CD14-positive monocyte (primary cell): ENCODE data around the gene ITPK1. TPM values are rescaled to one million over a fixed set of nuclear protein-coding genes. Genes with fewer than 3 reads are reported as not detected.

Experiments used
- DNase-seq, 3 donors: peaks; one replicate each; pipeline ENCODE4 v3.0.0-alpha.2; 2011 to 2022
- H2AFZ ChIP-seq: 2 replicates; pipeline ENCODE4 v1.6.0; 2012; ENCODE audit warnings: mild to moderate bottlenecking, low read depth, low read length, inconsistent platforms; ENCODE audit not compliant: insufficient read depth, poor library complexity, severe bottlenecking
- H3K27ac ChIP-seq, 2 donors: 1 replicate in 1 of 2; 2 replicates in 1 of 2; pipeline ENCODE4 v1.5.1; 2012 to 2013; ENCODE audit warnings: low read length in 2 of 2, control low read depth in 1 of 2, inconsistent platforms in 1 of 2, low read depth in 1 of 2, mild to moderate bottlenecking in 1 of 2
- H3K27me3 ChIP-seq, 2 donors: one replicate each; pipeline versions ENCODE4 v1.6.0 to v1.6.1; 2011 to 2013; ENCODE audit warnings: low read length in 2 of 2; ENCODE audit not compliant: control insufficient read depth in 2 of 2, insufficient read depth in 2 of 2
- H3K36me3 ChIP-seq, 2 donors: replicated peaks in 1 of 2; 1 replicate in 1 of 2; 2 replicates in 1 of 2; pipeline versions ENCODE4 v1.5.1 to v1.6.1; 2012 to 2013; ENCODE audit warnings: low read length in 2 of 2, control low read depth in 1 of 2, inconsistent platforms in 1 of 2, mild to moderate bottlenecking in 1 of 2; ENCODE audit not compliant: insufficient read depth in 2 of 2, control insufficient read depth in 1 of 2
- H3K4me1 ChIP-seq, 2 donors: 1 replicate in 1 of 2; 2 replicates in 1 of 2; pipeline versions ENCODE4 v1.5.1 to v1.6.1; 2012 to 2013; ENCODE audit warnings: low read length in 2 of 2, control low read depth in 1 of 2, inconsistent platforms in 1 of 2, mild to moderate bottlenecking in 1 of 2, moderate library complexity in 1 of 2; ENCODE audit not compliant: insufficient read depth in 2 of 2, control insufficient read depth in 1 of 2
- H3K4me2 ChIP-seq: replicated peaks from 2 replicates; pipeline ENCODE3; 2012; ENCODE audit warnings: low read length, moderate library complexity, mild to moderate bottlenecking; ENCODE audit not compliant: poor library complexity, severe bottlenecking; ENCODE audit errors: extremely low read depth
- H3K4me3 ChIP-seq, 3 experiments: fragments of 200-600 bp in 1 of 3; sonication (generic) in 1 of 3; replicated peaks in 1 of 3; 1 replicate in 2 of 3; 2 replicates in 1 of 3; pipeline ENCODE4 v1.5.1; 2011 to 2013; ENCODE audit warnings: low read length in 3 of 3, mild to moderate bottlenecking in 3 of 3, control low read depth in 2 of 3, low read depth in 2 of 3, inconsistent platforms in 1 of 3, moderate library complexity in 1 of 3
- H3K79me2 ChIP-seq: 2 replicates; pipeline ENCODE4 v1.6.0; 2012; ENCODE audit warnings: mild to moderate bottlenecking, control low read depth, inconsistent platforms, low read length, moderate library complexity; ENCODE audit not compliant: insufficient read depth
- H3K9ac ChIP-seq: 2 replicates; pipeline ENCODE4 v1.6.0; 2017; ENCODE audit warnings: low read length, mild to moderate bottlenecking; ENCODE audit not compliant: insufficient read depth, poor library complexity, severe bottlenecking
- H3K9me3 ChIP-seq, 2 donors: replicated peaks in 1 of 2; 1 replicate in 1 of 2; 2 replicates in 1 of 2; pipeline versions ENCODE4 v1.5.1 to v1.6.1; 2012 to 2013; ENCODE audit warnings: low read length in 2 of 2, control low read depth in 1 of 2; ENCODE audit not compliant: control insufficient read depth in 1 of 2, insufficient read depth in 1 of 2
- H4K20me1 ChIP-seq: 2 replicates; pipeline ENCODE4 v1.6.0; 2012; ENCODE audit warnings: mild to moderate bottlenecking, low read length, control low read depth, moderate library complexity; ENCODE audit not compliant: insufficient read depth
- H3K27ac Mint-ChIP-seq, 7 donors: one replicate each; pipeline ENCODE4 v1.8.0; 2020; ENCODE audit warnings: mild to moderate bottlenecking in 7 of 7, mixed read lengths in 7 of 7, moderate library complexity in 6 of 7, inconsistent platforms in 2 of 7
- H3K27me3 Mint-ChIP-seq, 3 donors: one replicate each; pipeline ENCODE4 v1.8.0; 2021 to 2022; ENCODE audit warnings: low read depth in 3 of 3, mild to moderate bottlenecking in 3 of 3, mixed read lengths in 3 of 3, moderate library complexity in 3 of 3, inconsistent platforms in 1 of 3
- H3K36me3 Mint-ChIP-seq, 2 donors: one replicate each; pipeline ENCODE4 v1.8.0; 2020; ENCODE audit warnings: mixed read lengths in 2 of 2, inconsistent platforms in 1 of 2, mild to moderate bottlenecking in 1 of 2
- H3K4me1 Mint-ChIP-seq: one replicate; pipeline ENCODE4 v1.8.0; 2020; ENCODE audit warnings: mild to moderate bottlenecking, mixed read lengths
- H3K4me3 Mint-ChIP-seq, 2 donors: one replicate each; pipeline ENCODE4 v1.8.0; 2020; ENCODE audit warnings: mild to moderate bottlenecking in 2 of 2, mixed read lengths in 2 of 2, moderate library complexity in 1 of 2
- H3K9me3 Mint-ChIP-seq, 7 donors: one replicate each; pipeline ENCODE4 v1.8.0; 2020 to 2022; ENCODE audit warnings: mixed read lengths in 7 of 7, mild to moderate bottlenecking in 6 of 7, moderate library complexity in 6 of 7, inconsistent platforms in 2 of 7
- CTCF ChIP-seq: fragments of 200-600 bp; IDR thresholded peaks from one replicate; pipeline ENCODE4 v1.8.0; 2022; ENCODE audit warnings: antibody characterized with exemption, mild to moderate bottlenecking
- WGBS: methylation state at CpG from one replicate; pipeline ENCODE4 v1.1.5; 2013; ENCODE audit warnings: missing lambda C conversion rate; ENCODE audit not compliant: insufficient coverage; 5-methylcytosine and 5-hydroxymethylcytosine counted together
- intact Hi-C, 2 donors: fragments of 100-400 bp; cut with micrococcal nuclease; formaldehyde crosslinking; loops; one replicate each; pipeline versions ENCODE4 v1.15.0 to v1.15.1; 2023
- polyA plus RNA-seq, 3 donors: library from polyadenylated mRNA; depleted of rRNA in 1 of 3; unstranded in 2 of 3; stranded (reverse) in 1 of 3; fragments of 300-500 nt in 2 of 3; fragments of >200 nt in 1 of 3; fragmentation: Illumina TruSeq in 2 of 3; gene quantifications; 1 replicate in 2 of 3; 2 replicates in 1 of 3; pipeline ENCODE4 v1.2.3, GENCODE V29; 2012 to 2021

Gene ITPK1
- polyA plus RNA-seq, 3 donors = 57.1 to 144 (median 63.0) TPM

GRCh38 chr14:92970271-92970670 lies 145.5 kb downstream of the ITPK1 start:
- intact Hi-C loops = loop anchor here in 1 of 2 donors (5.0 kb wide), 1 partner anchor 62 kb away; no protein-coding TSS in a partner anchor
- peak overlapping the region in 1 of 7 donors; percentile 46 for H3K27ac Mint-ChIP-seq
- H3K36me3 ChIP-seq = peaks cover 9 to 40% of the 10 kb centered on the region in 2 donors

DNA sequence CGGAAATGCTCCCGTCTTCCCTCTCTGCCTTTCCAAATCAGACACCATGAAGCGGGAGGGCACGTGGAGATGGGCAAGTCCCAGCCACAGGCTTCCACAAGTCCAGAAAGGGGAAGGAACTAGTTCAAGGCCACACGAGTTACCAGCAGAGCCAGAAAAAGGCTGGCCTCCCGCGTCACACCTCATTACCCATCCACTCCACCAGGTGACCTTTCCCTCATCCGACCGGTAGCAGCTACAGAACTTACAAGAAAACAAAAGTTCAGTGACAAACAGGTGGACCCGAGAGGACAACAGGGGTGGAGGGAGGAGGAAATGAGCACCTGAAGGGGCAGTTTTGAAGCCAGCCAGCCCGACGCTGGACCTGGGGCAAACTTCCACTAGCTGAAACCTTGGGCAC lies 145.9 kb downstream of the ITPK1 start:
- Histone ChIP-seq H3K27me3 (no peaks in the 10 kb centered on the region), H3K4me2 (no peak overlapping the region), H3K79me2 (peaks cover 88% of the 10 kb centered on the region), H3K9ac (no peak overlapping the region), H3K9me3 (peaks cover 0 to 8% of the 10 kb centered on the region in 2 donors), H3K27ac (peak overlapping the region in 1 of 2 donors; percentile 48), H4K20me1 (peaks cover 100% of the 10 kb centered on the region), H3K36me3 (peaks cover 9 to 36% of the 10 kb centered on the region in 2 donors), H3K4me1 (peaks cover 0 to 2% of the 10 kb centered on the region in 2 donors), H3K4me3 (no peak overlapping the region), H2AFZ (no peak overlapping the region)
- intact Hi-C loops = loop anchor here in 1 of 2 donors (5.0 kb wide), 1 partner anchor 62 kb away; no protein-coding TSS in a partner anchor
- DNase-seq = no peak
- no peak for TF ChIP-seq CTCF
- H3K9me3 Mint-ChIP-seq = peaks cover 0 to 6% (median 3%) of the 10 kb centered on the region in 7 donors
- no peak overlapping the region for H3K4me3 Mint-ChIP-seq
- H3K36me3 Mint-ChIP-seq = peaks cover 21 to 55% of the 10 kb centered on the region in 2 donors
- 50% methylated on average over 2 of the region's 12 CpGs for WGBS
- peaks cover 11% of the 10 kb centered on the region for H3K4me1 Mint-ChIP-seq
- no peaks in the 10 kb centered on the region for H3K27me3 Mint-ChIP-seq
- H3K27ac Mint-ChIP-seq = peak overlapping the region in 2 of 7 donors; percentile 44 to 73

More at GRCh38 chr14:92970271-92970670, 145.5 kb downstream of the ITPK1 start:
- no peak overlapping the region for H3K4me2 ChIP-seq
- no peak overlapping the region for H3K27ac ChIP-seq
- no peak overlapping the region for H3K9ac ChIP-seq
- peaks cover 7% of the 10 kb centered on the region for H3K4me1 Mint-ChIP-seq
- no peak for TF ChIP-seq CTCF
- H3K4me3 ChIP-seq = no peak overlapping the region
- H3K27me3 Mint-ChIP-seq = peaks cover 0 to 2% (median 0%) of the 10 kb centered on the region in 3 donors
- peaks cover 100% of the 10 kb centered on the region for H4K20me1 ChIP-seq
- peaks cover 0 to 8% (median 3%) of the 10 kb centered on the region in 7 donors for H3K9me3 Mint-ChIP-seq
- H3K79me2 ChIP-seq = peaks cover 88% of the 10 kb centered on the region
- DNase-seq = no peak
- peaks cover 24 to 59% of the 10 kb centered on the region in 2 donors for H3K36me3 Mint-ChIP-seq
- H3K27me3 ChIP-seq = no peaks in the 10 kb centered on the region
- peaks cover 0 to 8% of the 10 kb centered on the region in 2 donors for H3K9me3 ChIP-seq
- no peaks in the 10 kb centered on the region for H3K4me1 ChIP-seq
- no peak overlapping the region for H2AFZ ChIP-seq
- 92% methylated on average over 8 of the region's 12 CpGs for WGBS
- H3K4me3 Mint-ChIP-seq = no peak overlapping the region
